Measurements from ENCODE around the gene RAB11FIP4.

Gene RAB11FIP4

GRCh38 chr17:31560616-31561235, 169.3 kb downstream of the RAB11FIP4 start:
- in situ Hi-C loops (cut with MboI; ENCODE audit: low sequenced_read_pairs) = no loop called here

GRCh38 chr17:31561469-31562375, 170.2 kb downstream of the RAB11FIP4 start:
- in situ Hi-C loops (cut with MboI; ENCODE audit: low sequenced_read_pairs) = no loop called here

GRCh38 chr17:31562376-31562840, 170.9 kb downstream of the RAB11FIP4 start:
- in situ Hi-C loops (cut with MboI; ENCODE audit: low sequenced_read_pairs) = no loop called here

GRCh38 chr17:31564291-31564690, 172.8 kb downstream of the RAB11FIP4 start:
- in situ Hi-C loops (cut with MboI; ENCODE audit: low sequenced_read_pairs) = no loop called here

GRCh38 chr17:31564883-31565301, 173.4 kb downstream of the RAB11FIP4 start:
- in situ Hi-C loops (cut with MboI; ENCODE audit: low sequenced_read_pairs) = no loop called here

- in situ Hi-C loops (cut with MboI; ENCODE audit: low sequenced_read_pairs) = no loop called here
Measured at GRCh38 chr17:31565652-31566051, 174.2 kb downstream of the RAB11FIP4 start.

- in situ Hi-C loops (cut with MboI; ENCODE audit: low sequenced_read_pairs) = no loop called here
Measured at GRCh38 chr17:31566247-31566991, 174.9 kb downstream of the RAB11FIP4 start.

GRCh38 chr17:31566992-31567373, 175.5 kb downstream of the RAB11FIP4 start:
- in situ Hi-C loops (cut with MboI; ENCODE audit: low sequenced_read_pairs) = no loop called here

GRCh38 chr17:31568121-31568520, 176.6 kb downstream of the RAB11FIP4 start:
- in situ Hi-C loops (cut with MboI; ENCODE audit: low sequenced_read_pairs) = no loop called here

GRCh38 chr17:31568539-31568938, 177.1 kb downstream of the RAB11FIP4 start:
- in situ Hi-C loops (cut with MboI; ENCODE audit: low sequenced_read_pairs) = no loop called here

- in situ Hi-C loops (cut with MboI; ENCODE audit: low sequenced_read_pairs) = no loop called here
Measured at GRCh38 chr17:31570231-31570630, 178.8 kb downstream of the RAB11FIP4 start.

GRCh38 chr17:31570951-31571892, 179.7 kb downstream of the RAB11FIP4 start:
- in situ Hi-C loops (cut with MboI; ENCODE audit: low sequenced_read_pairs) = no loop called here

- in situ Hi-C loops (cut with MboI; ENCODE audit: low sequenced_read_pairs) = no loop called here
Measured at GRCh38 chr17:31572341-31572740, 180.9 kb downstream of the RAB11FIP4 start.

GRCh38 chr17:31573047-31573446, 181.6 kb downstream of the RAB11FIP4 start:
- in situ Hi-C loops (cut with MboI; ENCODE audit: low sequenced_read_pairs) = no loop called here

- in situ Hi-C loops (cut with MboI; ENCODE audit: low sequenced_read_pairs) = no loop called here
Measured at GRCh38 chr17:31573861-31574260, 182.4 kb downstream of the RAB11FIP4 start.

GRCh38 chr17:31574458-31574857, 183.0 kb downstream of the RAB11FIP4 start:
- in situ Hi-C loops (cut with MboI; ENCODE audit: low sequenced_read_pairs) = no loop called here

GRCh38 chr17:31575043-31575442, 183.6 kb downstream of the RAB11FIP4 start:
- in situ Hi-C loops (cut with MboI; ENCODE audit: low sequenced_read_pairs) = no loop called here

GRCh38 chr17:31579265-31579664, 187.8 kb downstream of the RAB11FIP4 start:
- in situ Hi-C loops (cut with MboI; ENCODE audit: low sequenced_read_pairs) = no loop called here

GRCh38 chr17:31580316-31580705, 188.8 kb downstream of the RAB11FIP4 start:
- in situ Hi-C loops (cut with MboI; ENCODE audit: low sequenced_read_pairs) = no loop called here

All from HL-60/S4 treated with phorbol 12-myristate 13-acetate at 8.2 ng/mL for 4 days and 3 days (cell line).